Colonic mucosa (tissue), 4 donors: Measurements from ENCODE around the gene EGR1. TPM values are rescaled to one million over a fixed set of nuclear protein-coding genes. Genes with fewer than 3 reads are reported as not detected.

Experiments
- DNase-seq: peaks from one replicate; pipeline ENCODE4 v3.0.0-alpha.2; 2020
- H3K27ac ChIP-seq: fragments of 200-600 bp; one replicate; pipeline ENCODE4 v1.8.0; 2021
- H3K27me3 ChIP-seq: fragments of 200-600 bp; one replicate; pipeline ENCODE4 v1.8.0; 2021
- H3K36me3 ChIP-seq: fragments of 200-600 bp; one replicate; pipeline ENCODE4 v1.8.0; 2021
- H3K4me1 ChIP-seq: fragments of 200-600 bp; one replicate; pipeline ENCODE4 v1.8.0; 2021; ENCODE audit warnings: mild to moderate bottlenecking
- H3K4me3 ChIP-seq: fragments of 200-600 bp; one replicate; pipeline ENCODE4 v1.8.0; 2021
- H3K9ac ChIP-seq, 2 donors: one replicate each; pipeline ENCODE4 v1.7.0; 2013; ENCODE audit warnings: control low read depth in 2 of 2, low read depth in 2 of 2, low read length in 2 of 2
- H3K9me3 ChIP-seq: fragments of 200-600 bp; one replicate; pipeline ENCODE4 v1.8.0; 2021
- CTCF ChIP-seq: fragments of 200-600 bp; IDR thresholded peaks from one replicate; pipeline ENCODE4 v1.8.0; 2022; ENCODE audit warnings: antibody characterized with exemption, mild to moderate bottlenecking
- intact Hi-C: fragments of 100-400 bp; cut with DNase I; formaldehyde crosslinking; loops from one replicate; pipeline ENCODE4 v1.14.1; 2022
- total RNA-seq, 2 donors: library from RNA; stranded (reverse); fragmentation: NEBNext Ultra II Directional in 1 of 2; extraction: Animal tissue kit (Norgen Biotek cat#: 25700) in 1 of 2; gene quantifications; one replicate each; pipeline ENCODE4 v1.2.1, GENCODE V29; 2021
- donor health status: healthy.
- donor health status: DM: no; HTN: no; CAD: no.
- donor health status: DM: no; HTN: no; CAD: no.

The EGR1 gene
- total RNA-seq, 2 donors from 2014 or later, result 6.7 to 73.9 TPM

- no peaks in the 10 kb centered on the region for H3K27me3 ChIP-seq
- H3K4me1 ChIP-seq, result no peaks in the 10 kb centered on the region
- H3K4me3 ChIP-seq, result peak within 1 kb of the TSS; percentile 27
- TF ChIP-seq CTCF, result no peak
- no peaks in the 10 kb centered on the region for H3K9me3 ChIP-seq
- no peak within 1 kb of the TSS for H3K27ac ChIP-seq
- no peak for DNase-seq
- intact Hi-C loops, result no loop called here
- no peaks in the 10 kb centered on the region for H3K36me3 ChIP-seq
- H3K9ac ChIP-seq, result peak within 1 kb of the TSS in 1 of 2 donors; percentile 43
These were observed 26.4 kb upstream of the EGR1 start, which contains the start of gene REEP2 for GRCh38 chr5:138438724-138439476. REEP2 (plus strand) TSS chr5:138439057; CDS start chr5:138439209, 152 bp downstream.

- H3K27ac ChIP-seq, result no peak overlapping the region
- peak overlapping the region; percentile 27 for H3K4me3 ChIP-seq
- H3K9me3 ChIP-seq, result no peaks in the 10 kb centered on the region
- no peak for TF ChIP-seq CTCF
- intact Hi-C loops, result no loop called here
- no peak for DNase-seq
- no peaks in the 10 kb centered on the region for H3K27me3 ChIP-seq
- no peaks in the 10 kb centered on the region for H3K4me1 ChIP-seq
- H3K9ac ChIP-seq, result peak overlapping the region in 1 of 2 donors; percentile 43
- H3K36me3 ChIP-seq, result no peaks in the 10 kb centered on the region
These were observed 25.7 kb upstream of the EGR1 start for GRCh38 chr5:138439477-138440158.

DNA sequence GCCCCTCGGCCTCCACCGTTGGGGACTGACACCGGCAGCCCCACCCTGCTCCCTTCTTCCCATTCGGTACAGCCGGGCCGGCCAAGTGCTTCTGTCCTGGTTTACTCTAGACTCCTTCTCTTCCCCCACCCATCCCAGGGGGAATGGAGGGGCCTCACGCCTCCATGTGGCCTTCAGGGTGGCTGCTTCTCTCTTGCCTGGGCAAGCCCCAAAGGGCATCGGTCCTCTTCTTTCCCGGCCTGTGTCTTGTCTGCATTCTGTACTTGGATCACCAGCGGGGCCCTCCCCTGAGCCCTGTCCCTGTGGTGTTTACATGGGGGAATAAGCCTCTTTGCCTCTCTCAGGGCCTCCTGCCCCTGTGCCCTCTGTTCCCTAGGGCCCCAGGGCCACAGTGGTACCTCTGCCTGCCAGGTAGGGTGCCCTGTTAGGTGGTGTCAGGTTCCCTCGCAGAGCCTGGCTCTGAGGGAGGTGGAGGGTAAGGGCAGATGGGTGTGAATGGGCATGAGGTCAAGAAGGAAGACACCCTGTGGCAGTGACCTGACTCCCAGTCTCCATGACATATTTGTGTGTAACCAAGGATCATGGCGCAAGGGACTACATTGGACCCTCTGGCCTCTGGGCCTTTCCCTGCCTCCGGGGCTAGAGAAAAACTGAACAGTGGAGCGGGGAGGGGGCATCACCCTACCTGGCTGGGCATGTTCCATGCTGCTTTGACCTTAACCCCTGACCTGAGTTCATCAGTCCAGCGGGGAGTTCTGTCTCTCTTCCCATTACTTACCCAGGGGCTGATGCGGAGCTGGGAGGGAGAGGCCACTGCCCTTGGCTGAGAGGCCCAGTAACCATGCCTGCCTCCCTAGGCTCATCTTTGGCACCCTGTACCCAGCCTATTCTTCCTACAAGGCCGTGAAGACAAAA is 24.9 kb upstream of the EGR1 start:
- H3K36me3 ChIP-seq, result no peaks in the 10 kb centered on the region
- H3K4me3 ChIP-seq, result no peak overlapping the region
- no peak overlapping the region for H3K9ac ChIP-seq
- no peaks in the 10 kb centered on the region for H3K27me3 ChIP-seq
- no peak for TF ChIP-seq CTCF
- intact Hi-C loops, result no loop called here
- no peak for DNase-seq
- no peaks in the 10 kb centered on the region for H3K4me1 ChIP-seq
- no peaks in the 10 kb centered on the region for H3K9me3 ChIP-seq
- no peak overlapping the region for H3K27ac ChIP-seq

DNA sequence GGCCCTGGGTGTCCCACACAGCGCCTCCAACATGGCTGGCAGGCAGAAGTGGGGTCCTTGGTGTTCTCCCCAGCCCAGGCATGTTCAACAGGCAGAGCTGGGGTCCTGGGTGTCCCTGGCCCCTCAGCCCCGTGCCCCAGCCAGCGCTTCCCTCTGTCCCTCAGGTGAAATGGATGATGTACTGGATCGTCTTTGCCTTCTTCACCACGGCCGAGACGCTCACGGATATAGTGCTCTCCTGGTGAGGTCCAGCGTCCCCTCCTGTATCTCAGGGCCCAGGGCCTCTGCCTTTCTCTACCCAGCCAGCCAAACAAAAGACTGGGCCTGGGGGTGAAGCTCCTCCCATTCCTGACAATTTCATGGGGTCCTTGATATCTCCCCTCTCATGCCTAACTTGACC is 24.1 kb upstream of the EGR1 start:
- no peak overlapping the region for H3K4me3 ChIP-seq
- H3K4me1 ChIP-seq, result no peaks in the 10 kb centered on the region
- no peak overlapping the region for H3K9ac ChIP-seq
- no peak overlapping the region for H3K27ac ChIP-seq
- intact Hi-C loops, result no loop called here
- no peak for TF ChIP-seq CTCF
- H3K27me3 ChIP-seq, result no peaks in the 10 kb centered on the region
- DNase-seq, result no peak
- H3K9me3 ChIP-seq, result no peaks in the 10 kb centered on the region
- no peaks in the 10 kb centered on the region for H3K36me3 ChIP-seq

- no peak for TF ChIP-seq CTCF
- no peak for DNase-seq
- H3K27me3 ChIP-seq, result no peaks in the 10 kb centered on the region
- no peak overlapping the region for H3K9ac ChIP-seq
- H3K36me3 ChIP-seq, result no peaks in the 10 kb centered on the region
- H3K4me1 ChIP-seq, result no peaks in the 10 kb centered on the region
- H3K9me3 ChIP-seq, result no peaks in the 10 kb centered on the region
- H3K4me3 ChIP-seq, result no peak overlapping the region
- intact Hi-C loops, result no loop called here
- H3K27ac ChIP-seq, result no peak overlapping the region
These were observed 21.1 kb upstream of the EGR1 start for GRCh38 chr5:138444078-138444773.
